Stimulated activated CD4-positive, alpha-beta T cell treated with anti-CD3 and anti-CD28 coated beads, Interleukin-12 subunit alpha, Interleukin-12 subunit beta, amount 100 ng/mL, for 48 hours (primary cell): ENCODE data around the gene ELMO3.

Experiments used
- DNase-seq, 3 donors: peaks; one replicate each; pipeline ENCODE4 v3.0.0-alpha.2; 2020; ENCODE audit warnings: low read depth in 2 of 3, low spot score in 1 of 3

The ELMO3 gene

GRCh38 chr16:67238806-67239470, 40.0 kb downstream of the ELMO3 start:
- DNase-seq = no peak

- no peak for DNase-seq
Measured at GRCh38 chr16:67240506-67240905, 41.6 kb downstream of the ELMO3 start.

GRCh38 chr16:67241008-67241900, 42.3 kb downstream of the ELMO3 start:
- DNase-seq = no peak

- no peak for DNase-seq
Measured at GRCh38 chr16:67242138-67242730, 43.3 kb downstream of the ELMO3 start.

- no peak for DNase-seq
Measured at GRCh38 chr16:67243481-67243880, 44.5 kb downstream of the ELMO3 start.

- DNase-seq = peak; percentile 68 to 76 (median 71)
Measured at GRCh38 chr16:67244387-67245185, 45.7 kb downstream of the ELMO3 start.

GRCh38 chr16:67245186-67245585, 46.3 kb downstream of the ELMO3 start:
- no peak for DNase-seq

- DNase-seq = no peak
Measured at GRCh38 chr16:67245674-67246080, 46.7 kb downstream of the ELMO3 start.

- peak in 1 of 3 donors; percentile 36 for DNase-seq
Measured at GRCh38 chr16:67246081-67246755, 47.3 kb downstream of the ELMO3 start.

GRCh38 chr16:67246756-67247191, 47.8 kb downstream of the ELMO3 start:
- no peak for DNase-seq

GRCh38 chr16:67247192-67248072, 48.5 kb downstream of the ELMO3 start, which contains the start of gene FHOD1:
FHOD1 (minus strand) TSS chr16:67247481; CDS start chr16:67247410, 71 bp downstream.
- peak; percentile 96 to 100 (median 98) for DNase-seq

GRCh38 chr16:67248073-67248400, 49.1 kb downstream of the ELMO3 start:
- DNase-seq = no peak

GRCh38 chr16:67248401-67249177, 49.7 kb downstream of the ELMO3 start, which contains the start of gene SLC9A5:
SLC9A5 (plus strand) TSS chr16:67248979; CDS start chr16:67249015, 36 bp downstream.
- no peak for DNase-seq

GRCh38 chr16:67249178-67250044, 50.5 kb downstream of the ELMO3 start:
- no peak for DNase-seq

GRCh38 chr16:67250045-67250327, 51.1 kb downstream of the ELMO3 start:
- no peak for DNase-seq

- no peak for DNase-seq
Measured at GRCh38 chr16:67252609-67253497, 53.9 kb downstream of the ELMO3 start.
